ENCODE data around the gene FTO.

- no peak for TF ChIP-seq JUN (CRISPR knock-in tag; IDR thresholded peaks at IDR 0.05)
- no peak for TF ChIP-seq SOX15 (CRISPR knock-in tag; IDR thresholded peaks at IDR 0.05)
Measured at GRCh38 chr16:53804467-53804866, 100.5 kb downstream of the FTO start.
